ENCODE measurements around the gene MYPN.

MYPN gene

DNA sequence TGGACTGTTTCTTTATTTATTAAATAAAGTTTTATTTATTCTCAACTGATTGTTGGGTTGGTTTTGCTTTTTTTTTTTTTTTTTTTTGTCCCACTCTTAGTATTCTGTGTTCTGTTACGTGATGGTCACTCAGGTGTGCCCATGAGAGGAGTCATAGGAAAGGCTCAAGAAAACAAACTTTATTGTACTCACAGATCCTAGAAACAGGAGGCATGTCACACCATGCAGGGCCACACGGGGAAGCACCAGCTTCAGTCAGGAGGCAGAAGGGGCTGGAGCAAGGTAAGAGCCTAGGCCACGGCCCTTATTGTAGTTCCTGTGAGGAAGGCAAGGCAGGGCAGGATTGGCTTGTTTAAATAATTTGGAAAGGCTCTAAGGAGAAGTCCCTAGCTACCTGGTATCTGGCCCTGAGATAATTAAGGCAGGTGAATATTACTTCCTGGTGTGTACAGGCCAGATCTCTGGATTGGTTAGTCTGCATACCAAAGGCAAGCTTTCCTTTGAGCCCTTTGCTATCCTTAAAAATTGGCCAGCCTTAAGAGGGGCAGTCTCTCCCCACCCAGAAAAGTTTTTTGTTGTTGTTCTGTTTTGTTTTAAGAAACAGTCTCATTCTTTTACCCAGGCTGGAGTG is 114.4 kb downstream of the MYPN start:
- Histone ChIP-seq H3K4me1 (no peaks in the 10 kb centered on the region), H3K36me3 (no peaks in the 10 kb centered on the region), H3K27me3 (no peaks in the 10 kb centered on the region), H3K9me3 (no peaks in the 10 kb centered on the region), H3K4me3 (ENCODE audit: low read depth, low read length) (no peak overlapping the region)
- DNase-seq: no peak
- TF ChIP-seq CTCF (IDR thresholded peaks at IDR 0.05; ENCODE audit: low read depth, low read length): peak; percentile 27

DNA sequence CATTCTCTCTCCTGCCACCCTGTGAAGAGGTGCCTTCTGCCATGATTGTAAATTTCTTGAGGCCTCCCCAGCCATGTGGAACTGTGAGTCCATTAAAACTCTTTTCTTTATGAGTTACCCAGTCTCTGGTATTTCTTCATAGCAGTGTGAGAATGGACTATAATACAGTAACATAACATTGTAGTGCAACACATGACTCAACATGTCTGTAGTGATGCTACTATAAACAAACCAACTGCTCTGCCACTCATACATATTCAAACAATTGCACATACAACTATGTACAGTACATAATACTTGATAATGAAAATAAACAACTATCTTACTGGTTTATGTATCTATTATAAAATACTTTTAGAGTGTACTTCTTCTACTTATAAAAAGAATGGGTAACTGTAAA is 115.5 kb downstream of the MYPN start:
- no peak for DNase-seq
- H3K27me3 ChIP-seq: no peaks in the 10 kb centered on the region
- H3K9me3 ChIP-seq: no peaks in the 10 kb centered on the region
- H3K36me3 ChIP-seq: no peaks in the 10 kb centered on the region
- H3K4me1 ChIP-seq: no peaks in the 10 kb centered on the region
- no peak overlapping the region for H3K4me3 ChIP-seq (ENCODE audit: low read depth, low read length)
- no peak for TF ChIP-seq CTCF (IDR thresholded peaks at IDR 0.05; ENCODE audit: low read depth, low read length)

GRCh38 chr10:68230268-68230667 is 121.0 kb downstream of the MYPN start:
- no peak for TF ChIP-seq CTCF (IDR thresholded peaks at IDR 0.05; ENCODE audit: low read depth, low read length)
- Histone ChIP-seq H3K4me3 (ENCODE audit: low read depth, low read length) (peak overlapping the region; percentile 63; the same call in 1 of the 2 replicates), H3K36me3 (no peaks in the 10 kb centered on the region), H3K4me1 (no peaks in the 10 kb centered on the region; the same call in 1 of the 2 replicates), H3K27me3 (no peaks in the 10 kb centered on the region), H3K9me3 (no peaks in the 10 kb centered on the region)
- no peak for DNase-seq

- DNase-seq: peak; percentile 79
- H3K4me1 ChIP-seq: no peaks in the 10 kb centered on the region; the same call in 1 of the 2 replicates
- no peaks in the 10 kb centered on the region for H3K36me3 ChIP-seq
- no peaks in the 10 kb centered on the region for H3K27me3 ChIP-seq
- H3K4me3 ChIP-seq (ENCODE audit: low read depth, low read length): peak overlapping the region; percentile 63
- peak; percentile 16; the same call in 1 of the 2 replicates for TF ChIP-seq CTCF (IDR thresholded peaks at IDR 0.05; ENCODE audit: low read depth, low read length)
- no peaks in the 10 kb centered on the region for H3K9me3 ChIP-seq
Observed at GRCh38 chr10:68231106-68231816, 122.0 kb downstream of the MYPN start.

DNA sequence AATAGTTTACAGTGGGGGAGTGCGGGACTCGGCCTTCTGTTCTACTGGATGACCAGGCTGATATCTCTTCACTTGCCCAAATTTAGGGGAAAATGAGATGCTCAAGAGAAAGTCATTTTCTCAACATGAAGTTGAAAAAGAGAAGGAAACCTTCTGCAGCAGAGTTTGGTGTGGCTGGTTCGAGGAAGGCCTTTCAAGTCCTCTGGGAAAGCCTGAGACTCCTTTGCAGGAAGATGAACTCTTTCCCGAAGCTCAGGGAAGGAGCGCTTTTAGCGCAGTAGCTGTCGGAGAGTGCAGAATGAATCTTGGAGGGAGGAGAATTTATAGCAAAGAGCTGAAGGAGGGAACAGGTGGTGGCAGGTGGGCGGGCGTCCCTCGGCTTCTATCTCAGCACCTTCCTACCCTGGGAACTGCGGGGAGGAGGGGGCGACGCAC is 122.5 kb downstream of the MYPN start, which contains the start of gene ATOH7:
Gene ATOH7 (minus strand): TSS at position 297 of the 435 bp plus-strand sequence. CDS start 436 bp downstream, outside the sequence.
- Histone ChIP-seq H3K4me3 (ENCODE audit: low read depth, low read length) (peak within 1 kb of the TSS; percentile 63), H3K9me3 (no peaks in the 10 kb centered on the region), H3K4me1 (no peaks in the 10 kb centered on the region; the same call in 1 of the 2 replicates), H3K27me3 (no peaks in the 10 kb centered on the region), H3K36me3 (no peaks in the 10 kb centered on the region)
- DNase-seq: no peak
- no peak for TF ChIP-seq CTCF (IDR thresholded peaks at IDR 0.05; ENCODE audit: low read depth, low read length)

DNA sequence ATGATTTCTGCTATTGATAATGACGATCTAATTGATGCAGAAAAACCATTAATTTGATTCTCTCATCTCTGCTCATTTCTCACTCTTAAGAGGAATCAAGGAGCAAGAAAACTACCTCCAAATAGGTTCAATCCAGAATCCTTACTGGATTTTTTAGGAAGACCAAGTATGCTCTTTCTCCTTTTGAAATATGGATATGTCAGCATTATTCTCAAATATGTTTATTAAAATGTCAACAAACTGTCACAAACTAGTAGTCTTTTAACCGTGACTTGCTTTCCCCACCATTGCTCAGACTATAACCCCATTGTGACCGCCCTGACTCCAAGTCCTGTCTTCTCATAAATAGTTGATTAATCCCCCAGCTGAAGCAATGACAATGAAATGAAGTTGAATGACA is 123.8 kb downstream of the MYPN start:
- no peak for DNase-seq
- no peak overlapping the region for H3K4me3 ChIP-seq (ENCODE audit: low read depth, low read length)
- TF ChIP-seq CTCF (IDR thresholded peaks at IDR 0.05; ENCODE audit: low read depth, low read length): no peak
- no peaks in the 10 kb centered on the region; the same call in 1 of the 2 replicates for H3K4me1 ChIP-seq
- H3K9me3 ChIP-seq: no peaks in the 10 kb centered on the region
- no peaks in the 10 kb centered on the region for H3K36me3 ChIP-seq
- H3K27me3 ChIP-seq: no peaks in the 10 kb centered on the region
